ENCODE results near the gene DPY19L3.

The DPY19L3 gene

GRCh38 chr19:32471811-32472210, 66.2 kb downstream of the DPY19L3 start:
- DNase-seq (ENCODE audit: low read depth) = no peak
- H3K4me3 ChIP-seq (ENCODE audit: low read depth, low read length) = no peak overlapping the region
- TF ChIP-seq, protein P1, sequence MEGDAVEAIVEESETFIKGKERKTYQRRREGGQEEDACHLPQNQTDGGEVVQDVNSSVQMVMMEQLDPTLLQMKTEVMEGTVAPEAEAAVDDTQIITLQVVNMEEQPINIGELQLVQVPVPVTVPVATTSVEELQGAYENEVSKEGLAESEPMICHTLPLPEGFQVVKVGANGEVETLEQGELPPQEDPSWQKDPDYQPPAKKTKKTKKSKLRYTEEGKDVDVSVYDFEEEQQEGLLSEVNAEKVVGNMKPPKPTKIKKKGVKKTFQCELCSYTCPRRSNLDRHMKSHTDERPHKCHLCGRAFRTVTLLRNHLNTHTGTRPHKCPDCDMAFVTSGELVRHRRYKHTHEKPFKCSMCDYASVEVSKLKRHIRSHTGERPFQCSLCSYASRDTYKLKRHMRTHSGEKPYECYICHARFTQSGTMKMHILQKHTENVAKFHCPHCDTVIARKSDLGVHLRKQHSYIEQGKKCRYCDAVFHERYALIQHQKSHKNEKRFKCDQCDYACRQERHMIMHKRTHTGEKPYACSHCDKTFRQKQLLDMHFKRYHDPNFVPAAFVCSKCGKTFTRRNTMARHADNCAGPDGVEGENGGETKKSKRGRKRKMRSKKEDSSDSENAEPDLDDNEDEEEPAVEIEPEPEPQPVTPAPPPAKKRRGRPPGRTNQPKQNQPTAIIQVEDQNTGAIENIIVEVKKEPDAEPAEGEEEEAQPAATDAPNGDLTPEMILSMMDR (conservative IDR thresholded peaks at IDR 0.05; ENCODE audit: low read depth, low read length) = no peak

- TF ChIP-seq, protein P1 (conservative IDR thresholded peaks at IDR 0.05; ENCODE audit: low read depth, low read length) = no peak
- no peak for DNase-seq (ENCODE audit: low read depth)
- no peak overlapping the region for H3K4me3 ChIP-seq (ENCODE audit: low read depth, low read length)
Measured at GRCh38 chr19:32475141-32476031, 69.8 kb downstream of the DPY19L3 start.

GRCh38 chr19:32476032-32476350, 70.4 kb downstream of the DPY19L3 start:
- no peak overlapping the region for H3K4me3 ChIP-seq (ENCODE audit: low read depth, low read length)
- DNase-seq (ENCODE audit: low read depth) = no peak
- TF ChIP-seq, protein P1 (conservative IDR thresholded peaks at IDR 0.05; ENCODE audit: low read depth, low read length) = no peak

DNA sequence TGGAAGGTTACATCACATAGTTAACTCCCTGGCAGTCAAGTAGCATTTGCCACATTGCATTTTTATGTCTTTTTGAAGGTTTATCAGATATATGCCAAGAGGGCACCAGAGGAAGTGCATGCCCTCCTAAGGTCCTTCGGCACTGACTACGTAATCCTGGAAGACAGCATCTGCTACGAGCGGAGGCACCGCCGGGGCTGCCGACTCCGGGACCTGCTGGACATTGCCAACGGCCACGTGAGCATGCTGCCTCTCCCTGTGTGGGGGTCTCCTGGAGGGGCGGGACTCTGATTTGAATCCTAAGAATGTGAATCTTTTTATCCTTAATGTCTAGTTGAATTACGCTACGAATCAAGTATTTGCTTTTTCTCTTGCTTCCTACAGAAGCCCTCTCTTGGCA, 74.8 kb downstream of the DPY19L3 start:
- TF ChIP-seq, protein P1 (conservative IDR thresholded peaks at IDR 0.05; ENCODE audit: low read depth, low read length) = no peak
- DNase-seq (ENCODE audit: low read depth) = no peak
- H3K4me3 ChIP-seq (ENCODE audit: low read depth, low read length) = no peak overlapping the region

DNA sequence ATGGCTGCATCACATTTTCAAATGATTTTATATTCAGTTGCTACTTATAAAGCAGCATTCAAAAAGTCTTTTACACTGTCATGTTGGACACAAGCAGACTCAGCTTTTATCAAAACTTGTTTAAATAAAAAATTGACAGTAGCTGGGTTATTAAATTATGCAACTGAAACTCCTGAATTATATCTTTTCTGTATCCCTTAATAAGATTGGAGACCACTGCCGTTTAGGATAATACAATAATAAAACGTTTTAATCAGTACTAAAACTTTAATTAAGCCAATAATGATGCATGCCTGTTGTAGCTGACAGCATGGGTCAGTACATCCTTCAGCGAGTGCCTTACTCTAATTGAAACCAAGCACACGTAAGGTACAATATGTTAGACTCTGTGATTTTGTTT, 78.0 kb downstream of the DPY19L3 start:
- H3K4me3 ChIP-seq (ENCODE audit: low read depth, low read length) = no peak overlapping the region
- TF ChIP-seq, protein P1 (conservative IDR thresholded peaks at IDR 0.05; ENCODE audit: low read depth, low read length) = no peak
- DNase-seq (ENCODE audit: low read depth) = no peak

DNA sequence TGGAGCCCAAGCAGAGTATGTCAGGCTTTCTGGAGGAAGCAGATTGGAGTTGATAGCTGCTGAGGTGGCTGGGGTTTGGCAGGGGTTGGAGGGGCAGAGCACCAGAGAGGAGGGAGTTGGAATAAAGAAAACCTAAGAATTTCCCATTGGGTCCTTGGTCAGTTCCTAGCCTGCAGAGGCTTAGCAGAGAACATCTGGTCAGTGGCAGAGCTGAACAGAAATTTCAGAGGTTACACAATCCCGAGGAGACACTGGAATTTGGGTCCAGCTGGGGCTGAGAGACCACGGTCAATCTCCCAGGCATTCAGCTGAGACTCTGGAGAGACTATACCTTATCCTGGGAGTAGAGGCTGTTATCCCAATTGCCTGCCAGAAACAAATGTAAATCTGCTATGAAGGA, 84.4 kb downstream of the DPY19L3 start:
- TF ChIP-seq, protein P1 (conservative IDR thresholded peaks at IDR 0.05; ENCODE audit: low read depth, low read length) = no peak
- peak; percentile 24 for DNase-seq (ENCODE audit: low read depth)
- no peak overlapping the region for H3K4me3 ChIP-seq (ENCODE audit: low read depth, low read length)

GRCh38 chr19:32497391-32497790, 91.8 kb downstream of the DPY19L3 start:
- no peak overlapping the region for H3K4me3 ChIP-seq (ENCODE audit: low read depth, low read length)
- TF ChIP-seq, protein P1 (conservative IDR thresholded peaks at IDR 0.05; ENCODE audit: low read depth, low read length) = no peak
- DNase-seq (ENCODE audit: low read depth) = no peak
